OCI-LY7 (cell line): ENCODE data around the gene ACTRT2.

ENCODE experiments used
- CTCF ChIP-seq: fragments of 200-600 bp; sonication (generic); conservative IDR thresholded peaks from 2 replicates; pipeline ENCODE4 v1.5.1; 2014; ENCODE audit warnings: mild to moderate bottlenecking, antibody characterized with exemption, low read length, moderate library complexity, mixed read lengths
- EZH2phosphoT487 ChIP-seq: fragments of 200-600 bp; sonication (generic); IDR thresholded peaks from 2 replicates; pipeline ENCODE4 v1.6.1; 2018; ENCODE audit warnings: low read depth, borderline replicate concordance, mild to moderate bottlenecking, mixed run types, antibody characterized with exemption, low read length, moderate library complexity, mixed read lengths

DNA sequence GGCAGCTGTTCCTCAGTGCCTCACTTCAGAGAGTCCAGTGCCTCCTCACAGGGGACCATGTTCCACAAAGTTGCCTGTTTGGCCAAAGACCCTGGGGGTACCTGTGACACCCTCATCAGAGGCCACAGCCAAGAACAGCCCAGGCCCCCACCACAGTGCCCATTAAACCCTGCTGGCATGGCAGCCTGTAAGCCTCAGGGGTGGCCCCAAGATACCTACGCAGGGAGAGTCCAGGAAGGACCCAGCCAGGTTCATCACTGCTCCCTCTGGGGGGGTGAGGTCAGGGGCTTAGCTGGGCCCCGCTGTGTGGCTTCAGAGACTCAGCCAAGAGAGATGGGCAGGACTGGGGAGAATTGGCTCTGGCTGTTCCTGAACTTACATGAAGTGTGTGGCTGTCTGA is 28.6 kb downstream of the ACTRT2 start:
- no peak for TF ChIP-seq CTCF
- TF ChIP-seq EZH2phosphoT487, result no peak
